Measurements from ENCODE around the gene MME. TPM values are rescaled to one million over a fixed set of nuclear protein-coding genes. Genes with fewer than 3 reads are reported as not detected.

MME gene
- total RNA-seq, 1 experiment from 2014 or later: not detected

- Histone ChIP-seq H3K9me3 (ENCODE audit: low read depth, low read length, poor library complexity, severe bottlenecking) (no peaks in the 10 kb centered on the region), H3K36me3 (ENCODE audit: insufficient read depth, low read length, poor library complexity, severe bottlenecking) (no peaks in the 10 kb centered on the region), H3K4me3 (ENCODE audit: low read depth, low read length, poor library complexity, severe bottlenecking) (no peak overlapping the region), H3K4me1 (ENCODE audit: insufficient read depth, low read length, poor library complexity, severe bottlenecking) (no peaks in the 10 kb centered on the region), H3K27ac (ENCODE audit: low read depth, low read length, poor library complexity, severe bottlenecking) (no peak overlapping the region), H3K27me3 (replicated peaks; ENCODE audit: insufficient read depth, low read depth, low read length, poor library complexity) (no peaks in the 10 kb centered on the region)
- intact Hi-C loops (cut with micrococcal nuclease; ENCODE audit: unreplicated experiment): no loop called here
- POLR2A ChIA-PET (ENCODE audit: low non-redundant PET): no interaction called here
- no peak for TF ChIP-seq EZH2 (IDR thresholded peaks at IDR 0.05; ENCODE audit: borderline replicate concordance, low read depth, low read length, poor library complexity, severe bottlenecking)
- TF ChIP-seq CTCF (conservative IDR thresholded peaks at IDR 0.05; ENCODE audit: low read depth, low read length): no peak
- CTCF ChIA-PET: no interaction called here
- no TSS peak for BruUV-seq (replicated peaks)
- DNase-seq (ENCODE audit: low spot score): no peak
Observed at GRCh38 chr3:155233213-155233612, 153.1 kb downstream of the MME start.

Other genes with a start within 250 kb of the MME start
- gene STRIT1, start 213.4 kb downstream of the MME start, total RNA-seq (2021): not detected in 2 replicates